Fibroblast of lung (primary cell): Measurements from ENCODE around the gene KRT3.

Source experiments
- CTCF ChIP-seq, 2 donors: IDR thresholded peaks in 1 of 2; conservative IDR thresholded peaks in 1 of 2; 1 replicate in 1 of 2; 2 replicates in 1 of 2; pipeline ENCODE4 v1.5.1; 2011 to 2012; ENCODE audit warnings: low read length in 2 of 2, control low read depth in 1 of 2, inconsistent platforms in 1 of 2, low read depth in 1 of 2, mild to moderate bottlenecking in 1 of 2
- EZH2 ChIP-seq: IDR thresholded peaks from 2 replicates; pipeline ENCODE4 v1.5.1; 2012; ENCODE audit warnings: low read length, control low read depth, mild to moderate bottlenecking; ENCODE audit errors: missing control alignments

- TF ChIP-seq CTCF (conservative IDR thresholded peaks at IDR 0.05 in 1 of 2, IDR thresholded peaks at IDR 0.05 in 1 of 2; ENCODE audit: low read depth in 1 of 2, low read length in 2 of 2) (no peak), EZH2 (no peak)
Measured at GRCh38 chr12:52749827-52750226, 46.1 kb downstream of the KRT3 start.
